Epithelial cell of proximal tubule (primary cell): ENCODE data around the gene GALNTL6. TPM values are rescaled to one million over a fixed set of nuclear protein-coding genes. Genes with fewer than 3 reads are reported as not detected.
A peak's percentile ranks its signal among the peaks of the same experiment; 100 is the strongest.

Source experiments
- DNase-seq: peaks from one replicate; pipeline ENCODE4 v3.0.0-alpha.2; 2011; ENCODE audit warnings: low read depth
- H3K4me3 ChIP-seq: 2 replicates; pipeline ENCODE4 v1.5.1; 2011; ENCODE audit warnings: low read depth, mild to moderate bottlenecking, low read length
- total RNA-seq: library from RNA; depleted of rRNA; stranded (reverse); fragments of >200 nt; gene quantifications from 2 replicates; pipeline ENCODE4 v1.2.3, GENCODE V29; 2015
- TF ChIP-seq, protein P1 (sequence below): conservative IDR thresholded peaks from 2 replicates; pipeline ENCODE4 v1.5.1; 2012; ENCODE audit warnings: low read depth, mild to moderate bottlenecking, low read length

GALNTL6 gene
- total RNA-seq, 1 donor from 2014 or later = not detected

DNA sequence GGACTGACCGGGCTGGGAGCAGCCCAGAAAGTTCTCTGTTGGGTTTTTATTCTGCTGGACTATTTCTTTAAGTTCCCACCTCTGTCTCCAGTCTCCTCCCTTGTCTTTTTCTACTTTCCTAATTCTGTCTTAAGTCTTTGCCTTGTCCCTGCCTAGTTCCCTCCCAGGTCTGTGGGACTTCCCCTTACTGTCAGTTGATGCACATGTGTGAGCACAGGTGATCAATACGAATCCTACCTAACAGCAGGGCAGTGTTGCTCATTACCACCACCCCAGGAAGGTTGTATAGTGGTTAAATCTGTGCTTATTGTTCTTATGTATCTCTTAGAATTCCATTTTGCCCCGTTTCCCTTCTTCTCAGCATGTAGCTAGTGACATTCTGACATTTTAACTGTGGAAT is 62.1 kb downstream of the GALNTL6 start:
- no peak for DNase-seq
- TF ChIP-seq, protein P1, sequence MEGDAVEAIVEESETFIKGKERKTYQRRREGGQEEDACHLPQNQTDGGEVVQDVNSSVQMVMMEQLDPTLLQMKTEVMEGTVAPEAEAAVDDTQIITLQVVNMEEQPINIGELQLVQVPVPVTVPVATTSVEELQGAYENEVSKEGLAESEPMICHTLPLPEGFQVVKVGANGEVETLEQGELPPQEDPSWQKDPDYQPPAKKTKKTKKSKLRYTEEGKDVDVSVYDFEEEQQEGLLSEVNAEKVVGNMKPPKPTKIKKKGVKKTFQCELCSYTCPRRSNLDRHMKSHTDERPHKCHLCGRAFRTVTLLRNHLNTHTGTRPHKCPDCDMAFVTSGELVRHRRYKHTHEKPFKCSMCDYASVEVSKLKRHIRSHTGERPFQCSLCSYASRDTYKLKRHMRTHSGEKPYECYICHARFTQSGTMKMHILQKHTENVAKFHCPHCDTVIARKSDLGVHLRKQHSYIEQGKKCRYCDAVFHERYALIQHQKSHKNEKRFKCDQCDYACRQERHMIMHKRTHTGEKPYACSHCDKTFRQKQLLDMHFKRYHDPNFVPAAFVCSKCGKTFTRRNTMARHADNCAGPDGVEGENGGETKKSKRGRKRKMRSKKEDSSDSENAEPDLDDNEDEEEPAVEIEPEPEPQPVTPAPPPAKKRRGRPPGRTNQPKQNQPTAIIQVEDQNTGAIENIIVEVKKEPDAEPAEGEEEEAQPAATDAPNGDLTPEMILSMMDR = no peak
- no peak overlapping the region for H3K4me3 ChIP-seq

DNA sequence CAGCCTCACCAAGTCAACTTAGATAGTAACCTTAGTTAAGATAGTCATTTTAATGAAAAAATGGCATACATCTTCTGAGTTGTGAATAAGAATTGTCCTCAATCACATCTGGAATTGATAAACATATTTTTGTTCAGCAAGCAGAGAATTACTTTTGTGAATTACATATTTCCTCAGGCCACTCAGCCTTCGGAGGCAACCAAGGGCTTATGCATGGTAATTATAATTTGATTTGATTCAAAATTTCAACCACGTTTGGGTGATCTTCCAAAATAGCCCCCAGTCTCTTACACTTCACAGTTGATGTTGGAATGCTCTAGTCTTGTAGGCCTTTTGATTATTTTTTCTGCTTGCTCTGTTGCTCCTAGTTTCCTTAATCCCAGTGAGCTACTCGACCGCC is 63.4 kb downstream of the GALNTL6 start:
- TF ChIP-seq, protein P1 = no peak
- DNase-seq = no peak
- no peak overlapping the region for H3K4me3 ChIP-seq

DNA sequence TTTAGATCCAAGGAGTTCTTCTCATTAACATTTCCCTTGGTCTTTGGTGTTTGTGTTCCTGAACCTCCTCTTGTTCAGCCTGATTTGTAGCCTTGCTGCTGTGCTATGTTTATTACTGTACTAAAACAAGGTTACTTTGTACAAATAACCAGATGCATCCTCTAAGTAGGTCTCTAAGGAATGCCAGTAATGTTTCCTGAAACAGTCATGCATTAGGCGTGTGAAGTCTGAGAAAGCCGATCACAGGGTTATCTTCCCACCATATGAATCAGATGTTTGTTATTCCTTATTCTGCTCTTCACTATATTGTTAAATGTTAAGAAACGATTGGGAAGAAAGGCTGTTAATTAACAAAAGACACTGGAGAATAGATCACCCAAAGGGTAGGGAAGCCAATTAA is 66.9 kb downstream of the GALNTL6 start:
- no peak overlapping the region for H3K4me3 ChIP-seq
- peak; percentile 88 for DNase-seq
- TF ChIP-seq, protein P1 = no peak

DNA sequence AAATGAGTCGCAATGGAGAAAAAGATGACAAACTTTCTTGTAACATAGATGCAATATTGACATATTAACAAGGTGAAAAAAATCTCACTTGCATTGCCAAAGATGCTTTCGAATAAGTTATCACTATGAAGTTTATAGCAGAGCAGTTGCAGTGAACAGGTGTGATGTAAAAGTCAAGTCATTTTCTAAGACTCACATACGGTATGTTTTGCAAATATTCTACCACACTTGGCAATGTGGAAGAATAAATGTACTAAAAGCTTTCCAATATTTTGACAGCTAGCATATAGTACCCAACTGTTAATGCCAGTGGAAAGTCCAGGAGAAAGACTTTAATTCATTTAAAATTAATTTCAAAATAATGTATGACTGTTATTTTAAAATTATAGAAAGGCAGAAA is 76.5 kb downstream of the GALNTL6 start:
- DNase-seq = no peak
- TF ChIP-seq, protein P1 = no peak

DNA sequence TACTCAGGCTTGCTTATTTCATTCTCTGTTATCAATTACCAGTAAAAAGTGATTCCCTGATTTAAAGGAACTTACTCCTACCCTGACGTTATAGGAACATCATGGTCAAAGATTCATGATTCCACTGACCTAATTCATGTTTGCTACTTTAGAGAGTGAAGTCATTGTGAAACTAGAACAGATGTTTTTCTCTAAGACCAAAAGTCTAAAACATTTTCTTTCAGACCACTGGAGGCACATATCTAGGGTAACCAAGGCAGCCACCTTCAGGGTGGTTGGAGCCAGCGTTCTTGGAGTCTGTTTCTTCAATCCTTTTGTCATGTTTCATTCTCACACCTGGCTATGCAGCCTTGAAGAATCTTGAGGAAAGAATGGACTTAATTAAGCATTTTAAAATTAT is 77.8 kb downstream of the GALNTL6 start:
- TF ChIP-seq, protein P1 = no peak
- H3K4me3 ChIP-seq = no peak overlapping the region
- DNase-seq = no peak

More for the DNA sequence above, 76.5 kb downstream of the GALNTL6 start:
- H3K4me3 ChIP-seq = no peak overlapping the region

DNA sequence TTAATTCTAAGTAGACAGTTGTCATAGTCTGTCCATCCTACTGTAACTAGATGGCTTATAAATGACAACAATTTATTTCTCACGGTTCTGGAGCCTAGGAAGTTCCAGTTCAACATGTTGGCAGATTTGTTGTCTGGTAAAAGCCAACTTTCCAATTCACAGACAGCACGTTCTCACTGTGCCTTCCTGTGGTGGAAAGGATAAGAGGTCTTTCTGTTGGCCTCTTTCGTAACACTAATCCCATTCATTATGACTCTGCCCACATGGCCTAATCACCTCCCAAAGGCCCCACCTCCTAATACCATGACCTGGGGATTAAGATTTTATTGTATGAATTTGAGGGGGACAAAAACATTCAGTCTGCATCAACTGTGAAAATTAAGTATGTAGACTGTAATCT is 83.2 kb downstream of the GALNTL6 start:
- H3K4me3 ChIP-seq = no peak overlapping the region
- no peak for DNase-seq
- TF ChIP-seq, protein P1 = no peak

DNA sequence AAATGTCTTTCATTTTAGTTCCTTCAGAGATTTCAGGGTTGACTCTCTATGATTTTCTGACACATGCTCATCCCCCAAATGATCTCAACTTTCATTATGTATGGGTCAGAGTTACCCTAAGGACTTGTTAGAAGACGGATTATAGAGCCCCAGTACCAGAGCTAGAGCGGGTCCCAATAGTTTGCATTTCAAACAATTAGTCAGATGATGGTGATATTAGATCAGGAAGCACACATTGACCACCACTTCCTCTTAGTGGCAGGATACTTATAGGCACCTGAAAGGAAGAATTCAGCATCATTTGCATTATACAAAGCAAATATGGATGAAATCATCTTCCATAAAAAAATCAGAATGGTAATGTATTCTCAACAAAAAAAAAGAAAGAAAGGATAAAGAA is 106.1 kb downstream of the GALNTL6 start:
- DNase-seq = no peak
- TF ChIP-seq, protein P1 = no peak
- H3K4me3 ChIP-seq = no peak overlapping the region
